Endodermal cell (in vitro differentiated cells): ENCODE measurements around the gene GHRL. TPM values are rescaled to one million over a fixed set of nuclear protein-coding genes. Genes with fewer than 3 reads are reported as not detected.

ENCODE experiments used
- DNase-seq: peaks from one replicate; pipeline ENCODE4 v3.0.0-alpha.2; 2017
- H3K27ac ChIP-seq: 2 replicates; pipeline ENCODE4 v1.5.1; 2013; ENCODE audit warnings: mild to moderate bottlenecking, low read depth, low read length, moderate library complexity
- H3K27me3 ChIP-seq: 2 replicates; pipeline ENCODE4 v1.6.1; 2013; ENCODE audit warnings: mild to moderate bottlenecking, low read length, moderate library complexity; ENCODE audit not compliant: insufficient read depth, control insufficient read depth, poor library complexity, severe bottlenecking
- H3K36me3 ChIP-seq: 2 replicates; pipeline ENCODE4 v1.7.0; 2013; ENCODE audit warnings: mild to moderate bottlenecking, low read length, moderate library complexity; ENCODE audit not compliant: control insufficient read depth, insufficient read depth
- H3K4me1 ChIP-seq: one replicate; pipeline ENCODE4 v1.7.0; 2013; ENCODE audit warnings: low read length; ENCODE audit not compliant: control insufficient read depth, insufficient read depth
- H3K4me3 ChIP-seq: 2 replicates; pipeline ENCODE4 v1.5.1; 2013; ENCODE audit warnings: mild to moderate bottlenecking, low read length, moderate library complexity
- H3K9ac ChIP-seq: 2 replicates; pipeline ENCODE4 v1.6.1; 2013; ENCODE audit warnings: mild to moderate bottlenecking, low read length, moderate library complexity; ENCODE audit not compliant: poor library complexity, severe bottlenecking; ENCODE audit errors: extremely low read depth
- H3K9me3 ChIP-seq: 2 replicates; pipeline ENCODE4 v1.6.1; 2013; ENCODE audit warnings: mild to moderate bottlenecking, low read length, moderate library complexity; ENCODE audit not compliant: control insufficient read depth
- H3K27ac Mint-ChIP-seq: 2 replicates; pipeline ENCODE4 v1.8.0; 2020; ENCODE audit warnings: mixed read lengths
- H3K27me3 Mint-ChIP-seq: 2 replicates; pipeline ENCODE4 v1.8.0; 2021; ENCODE audit warnings: mild to moderate bottlenecking, mixed read lengths; ENCODE audit not compliant: insufficient read depth
- H3K36me3 Mint-ChIP-seq: 2 replicates; pipeline ENCODE4 v1.8.0; 2020; ENCODE audit warnings: low read depth, mixed read lengths
- H3K4me1 Mint-ChIP-seq: 2 replicates; pipeline ENCODE4 v1.8.0; 2020; ENCODE audit warnings: mixed read lengths
- H3K4me3 Mint-ChIP-seq: 2 replicates; pipeline ENCODE4 v1.8.0; 2020; ENCODE audit warnings: mild to moderate bottlenecking, moderate library complexity, mixed read lengths
- H3K9me3 Mint-ChIP-seq: 2 replicates; pipeline ENCODE4 v1.8.0; 2020; ENCODE audit warnings: mild to moderate bottlenecking, mixed read lengths
- WGBS, 2 experiments: methylation state at CpG; one replicate each; pipeline versions ENCODE4 v1.1.5 to v1.1.7; 2013; ENCODE audit warnings: missing lambda C conversion rate in 2 of 2, mixed read lengths in 1 of 2; ENCODE audit not compliant: insufficient coverage in 1 of 2, insufficient read length in 1 of 2; 5-methylcytosine and 5-hydroxymethylcytosine counted together
- total RNA-seq, 2 donors: library from RNA; stranded (reverse); fragmentation: NEBNext Ultra II Directional in 1 of 2; extraction: Animal tissue kit (Norgen Biotek cat#: 25700) in 1 of 2; gene quantifications; 2 replicates in 1 of 2; 3 replicates in 1 of 2; pipeline ENCODE4 v1.2.1, GENCODE V29; 2021
- TF ChIP-seq, protein P1 (sequence below): fragments of 200-600 bp; sonication (generic); conservative IDR thresholded peaks from 2 replicates; pipeline ENCODE4 v1.5.0; 2021; ENCODE audit warnings: antibody characterized with exemption, mild to moderate bottlenecking

GHRL gene
- total RNA-seq, 2 donors from 2014 or later = not detected

DNA sequence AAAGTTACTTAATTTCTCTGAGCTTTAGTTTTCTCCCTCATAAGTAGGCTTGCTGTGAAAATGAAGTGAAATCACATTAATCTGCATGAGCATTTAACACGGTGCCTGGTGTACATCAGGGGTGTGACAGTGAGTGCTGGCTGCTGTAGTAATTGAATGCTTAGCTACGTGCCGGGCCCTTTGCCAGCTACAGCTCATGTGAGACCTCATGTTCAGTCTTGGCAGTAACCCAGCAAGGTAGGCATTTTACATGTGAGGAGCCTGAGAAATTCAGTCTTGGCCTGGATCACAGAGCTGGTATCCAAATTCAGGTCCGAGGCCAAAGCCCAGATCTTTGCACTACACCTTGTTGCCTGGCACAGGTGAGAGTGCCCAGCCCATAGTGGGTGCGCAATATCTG, 9.1 kb downstream of the GHRL start:
- peaks cover 25% of the 10 kb centered on the region for H3K4me1 Mint-ChIP-seq
- no peaks in the 10 kb centered on the region for H3K27me3 ChIP-seq
- no peaks in the 10 kb centered on the region for H3K4me1 ChIP-seq
- no peak overlapping the region for H3K4me3 ChIP-seq
- H3K27me3 Mint-ChIP-seq = no peaks in the 10 kb centered on the region
- H3K27ac ChIP-seq = no peak overlapping the region
- H3K36me3 ChIP-seq = peaks cover 45% of the 10 kb centered on the region
- no peak overlapping the region for H3K27ac Mint-ChIP-seq
- H3K36me3 Mint-ChIP-seq = peaks cover 33% of the 10 kb centered on the region
- no peaks in the 10 kb centered on the region for H3K9me3 ChIP-seq
- no peaks in the 10 kb centered on the region for H3K9me3 Mint-ChIP-seq
- WGBS, 2 experiments = 95 to 100% methylated on average over 4 to 5 of the region's 5 CpGs
- TF ChIP-seq, protein P1, sequence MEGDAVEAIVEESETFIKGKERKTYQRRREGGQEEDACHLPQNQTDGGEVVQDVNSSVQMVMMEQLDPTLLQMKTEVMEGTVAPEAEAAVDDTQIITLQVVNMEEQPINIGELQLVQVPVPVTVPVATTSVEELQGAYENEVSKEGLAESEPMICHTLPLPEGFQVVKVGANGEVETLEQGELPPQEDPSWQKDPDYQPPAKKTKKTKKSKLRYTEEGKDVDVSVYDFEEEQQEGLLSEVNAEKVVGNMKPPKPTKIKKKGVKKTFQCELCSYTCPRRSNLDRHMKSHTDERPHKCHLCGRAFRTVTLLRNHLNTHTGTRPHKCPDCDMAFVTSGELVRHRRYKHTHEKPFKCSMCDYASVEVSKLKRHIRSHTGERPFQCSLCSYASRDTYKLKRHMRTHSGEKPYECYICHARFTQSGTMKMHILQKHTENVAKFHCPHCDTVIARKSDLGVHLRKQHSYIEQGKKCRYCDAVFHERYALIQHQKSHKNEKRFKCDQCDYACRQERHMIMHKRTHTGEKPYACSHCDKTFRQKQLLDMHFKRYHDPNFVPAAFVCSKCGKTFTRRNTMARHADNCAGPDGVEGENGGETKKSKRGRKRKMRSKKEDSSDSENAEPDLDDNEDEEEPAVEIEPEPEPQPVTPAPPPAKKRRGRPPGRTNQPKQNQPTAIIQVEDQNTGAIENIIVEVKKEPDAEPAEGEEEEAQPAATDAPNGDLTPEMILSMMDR = no peak
- H3K4me3 Mint-ChIP-seq = no peak overlapping the region
- H3K9ac ChIP-seq = no peak overlapping the region
- DNase-seq = no peak

DNA sequence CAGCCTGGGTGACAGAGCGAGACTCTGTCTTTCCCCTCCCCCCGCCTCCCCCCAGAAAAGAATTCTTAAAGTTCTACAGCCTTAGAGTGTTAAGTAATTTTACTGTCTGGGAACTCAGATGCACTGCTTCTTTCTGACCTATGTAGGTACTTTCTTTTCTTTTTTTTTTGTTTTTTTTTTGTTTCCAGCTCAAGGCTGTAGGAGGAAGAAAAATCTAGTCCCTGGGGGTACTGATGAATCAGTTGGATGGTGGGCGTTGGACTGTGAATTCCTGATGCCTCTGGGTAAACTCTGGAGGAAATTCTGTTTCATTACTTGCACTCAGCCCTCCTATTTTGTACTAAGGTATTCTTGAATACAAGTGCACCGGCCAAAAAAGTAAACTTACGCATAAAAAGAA, 10.8 kb downstream of the GHRL start:
- DNase-seq = no peak
- H3K4me1 Mint-ChIP-seq = peaks cover 20% of the 10 kb centered on the region
- H3K27me3 Mint-ChIP-seq = no peaks in the 10 kb centered on the region
- WGBS, 2 experiments = 93 to 94% methylated on average over 2 to 4 of the region's 5 CpGs
- peaks cover 33% of the 10 kb centered on the region for H3K36me3 Mint-ChIP-seq
- no peak overlapping the region for H3K27ac Mint-ChIP-seq
- no peaks in the 10 kb centered on the region for H3K9me3 Mint-ChIP-seq
- H3K4me3 ChIP-seq = no peak overlapping the region
- H3K9ac ChIP-seq = no peak overlapping the region
- H3K4me3 Mint-ChIP-seq = no peak overlapping the region
- TF ChIP-seq, protein P1 = no peak
- peaks cover 41% of the 10 kb centered on the region for H3K36me3 ChIP-seq
- H3K4me1 ChIP-seq = no peaks in the 10 kb centered on the region
- H3K9me3 ChIP-seq = no peaks in the 10 kb centered on the region
- H3K27me3 ChIP-seq = no peaks in the 10 kb centered on the region
- no peak overlapping the region for H3K27ac ChIP-seq

DNA sequence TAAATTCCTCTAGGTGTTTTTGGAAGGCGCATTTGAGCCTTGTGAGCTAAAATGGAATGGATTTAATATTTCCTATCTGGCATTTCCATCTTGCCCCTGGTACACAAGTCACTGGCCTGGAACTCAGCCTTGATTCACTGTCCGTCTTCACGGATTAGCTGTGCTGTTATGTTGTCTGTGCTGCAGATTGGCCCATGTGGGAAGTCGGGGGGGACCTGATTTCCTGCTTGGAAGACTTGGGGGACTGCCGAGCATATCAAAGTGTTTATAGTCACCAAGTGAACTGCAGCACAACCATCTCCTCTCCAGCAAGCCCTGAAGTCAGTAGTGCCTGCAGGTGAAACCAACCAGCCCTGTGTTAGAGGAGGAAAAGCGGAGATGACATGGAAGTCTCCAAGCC, 12.2 kb downstream of the GHRL start:
- Histone ChIP-seq H3K4me3 (no peak overlapping the region), H3K27me3 (no peaks in the 10 kb centered on the region), H3K9me3 (no peaks in the 10 kb centered on the region), H3K27ac (no peak overlapping the region), H3K36me3 (peaks cover 45% of the 10 kb centered on the region), H3K4me1 (no peaks in the 10 kb centered on the region), H3K9ac (no peak overlapping the region)
- Mint-ChIP-seq H3K9me3 (no peaks in the 10 kb centered on the region), H3K4me3 (no peak overlapping the region), H3K27me3 (no peaks in the 10 kb centered on the region), H3K36me3 (peaks cover 36% of the 10 kb centered on the region), H3K27ac (no peak overlapping the region), H3K4me1 (peaks cover 13% of the 10 kb centered on the region)
- DNase-seq = no peak
- WGBS, 2 experiments = 92 to 97% methylated on average over 4 to 6 of the region's 6 CpGs
- TF ChIP-seq, protein P1 = peak; percentile 4
